D721Med (cell line): Measurements from ENCODE around the gene TOMM20.

Source experiments
- DNase-seq: peaks from one replicate; pipeline ENCODE4 v3.0.0; 2011; ENCODE audit warnings: low spot score; ENCODE audit not compliant: insufficient read length
- FAIRE-seq: peaks from 2 replicates; lab custom pipeline; 2011; peaks lifted over from hg19 to GRCh38; lab: Jason Lieb, UNC
- TF ChIP-seq, protein P1 (sequence below): IDR thresholded peaks from 2 replicates; pipeline ENCODE4 v1.5.1; 2012; ENCODE audit warnings: mild to moderate bottlenecking, control low read depth; ENCODE audit not compliant: insufficient read depth; ENCODE audit errors: missing control alignments

TOMM20 gene

DNA sequence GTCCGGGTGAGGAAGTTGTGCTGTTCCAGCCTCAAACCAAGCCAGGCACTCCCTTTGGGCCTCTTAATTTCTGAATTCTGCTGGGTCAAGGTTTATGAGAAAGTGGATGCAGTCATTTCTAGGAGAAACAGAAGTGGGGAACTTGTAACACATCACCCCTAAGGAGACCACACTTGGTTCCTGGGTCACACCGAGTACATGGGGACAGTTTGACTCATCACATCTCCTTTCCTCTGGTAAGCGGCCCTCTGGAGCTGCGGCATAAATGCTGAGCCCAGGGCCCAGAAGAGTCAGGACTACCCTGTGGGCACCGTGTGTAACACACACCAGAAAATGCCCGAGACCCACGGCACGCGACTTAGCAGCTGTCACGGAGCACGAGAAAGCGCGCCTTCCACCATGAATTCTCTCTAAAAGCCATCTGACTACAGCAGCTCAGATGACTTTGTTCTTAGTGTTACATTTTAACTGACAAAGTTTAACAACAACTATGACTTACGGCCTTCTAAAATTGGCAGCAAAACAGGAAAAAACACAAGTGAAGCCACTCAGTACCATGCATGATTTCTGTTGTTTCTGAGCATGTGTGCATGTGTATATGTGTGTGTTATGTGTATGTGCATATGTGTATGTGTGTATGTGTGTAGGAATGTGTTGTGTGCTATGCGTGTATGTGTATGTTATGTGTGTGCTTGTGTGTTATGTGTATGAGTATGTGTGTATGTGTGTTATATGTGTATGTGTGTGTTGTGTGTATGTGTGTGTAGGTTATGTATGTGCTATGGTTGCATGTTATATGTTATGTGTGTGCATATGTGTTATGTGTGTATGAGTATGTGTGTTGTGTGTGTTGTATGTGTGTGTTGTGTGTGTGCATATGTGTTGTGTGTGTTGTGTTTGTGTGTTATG is 50.8 kb downstream of the TOMM20 start:
- TF ChIP-seq, protein P1, sequence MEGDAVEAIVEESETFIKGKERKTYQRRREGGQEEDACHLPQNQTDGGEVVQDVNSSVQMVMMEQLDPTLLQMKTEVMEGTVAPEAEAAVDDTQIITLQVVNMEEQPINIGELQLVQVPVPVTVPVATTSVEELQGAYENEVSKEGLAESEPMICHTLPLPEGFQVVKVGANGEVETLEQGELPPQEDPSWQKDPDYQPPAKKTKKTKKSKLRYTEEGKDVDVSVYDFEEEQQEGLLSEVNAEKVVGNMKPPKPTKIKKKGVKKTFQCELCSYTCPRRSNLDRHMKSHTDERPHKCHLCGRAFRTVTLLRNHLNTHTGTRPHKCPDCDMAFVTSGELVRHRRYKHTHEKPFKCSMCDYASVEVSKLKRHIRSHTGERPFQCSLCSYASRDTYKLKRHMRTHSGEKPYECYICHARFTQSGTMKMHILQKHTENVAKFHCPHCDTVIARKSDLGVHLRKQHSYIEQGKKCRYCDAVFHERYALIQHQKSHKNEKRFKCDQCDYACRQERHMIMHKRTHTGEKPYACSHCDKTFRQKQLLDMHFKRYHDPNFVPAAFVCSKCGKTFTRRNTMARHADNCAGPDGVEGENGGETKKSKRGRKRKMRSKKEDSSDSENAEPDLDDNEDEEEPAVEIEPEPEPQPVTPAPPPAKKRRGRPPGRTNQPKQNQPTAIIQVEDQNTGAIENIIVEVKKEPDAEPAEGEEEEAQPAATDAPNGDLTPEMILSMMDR, result no peak
- FAIRE-seq, result no peak
- no peak for DNase-seq

DNA sequence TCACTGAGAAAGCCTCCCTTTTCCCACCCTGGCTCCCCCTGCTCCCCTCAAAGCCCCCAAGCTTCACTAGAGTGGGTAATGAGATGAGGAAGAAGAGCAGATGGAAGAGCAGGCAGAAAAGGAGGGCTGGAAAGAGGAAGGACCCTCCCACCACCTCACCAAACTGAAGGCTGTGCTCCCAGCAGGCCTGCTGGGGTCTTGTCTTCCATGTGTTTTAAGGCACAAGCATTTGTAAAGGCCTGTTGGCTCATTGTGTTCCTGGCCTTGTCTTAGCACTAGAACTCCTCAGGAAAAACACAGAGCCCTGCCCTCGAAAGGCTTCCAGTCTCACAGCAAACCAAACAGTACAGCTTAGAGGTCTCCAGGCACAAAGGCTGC is 51.5 kb downstream of the TOMM20 start:
- DNase-seq (no peak), FAIRE-seq (no peak)
- TF ChIP-seq, protein P1, result no peak

DNA sequence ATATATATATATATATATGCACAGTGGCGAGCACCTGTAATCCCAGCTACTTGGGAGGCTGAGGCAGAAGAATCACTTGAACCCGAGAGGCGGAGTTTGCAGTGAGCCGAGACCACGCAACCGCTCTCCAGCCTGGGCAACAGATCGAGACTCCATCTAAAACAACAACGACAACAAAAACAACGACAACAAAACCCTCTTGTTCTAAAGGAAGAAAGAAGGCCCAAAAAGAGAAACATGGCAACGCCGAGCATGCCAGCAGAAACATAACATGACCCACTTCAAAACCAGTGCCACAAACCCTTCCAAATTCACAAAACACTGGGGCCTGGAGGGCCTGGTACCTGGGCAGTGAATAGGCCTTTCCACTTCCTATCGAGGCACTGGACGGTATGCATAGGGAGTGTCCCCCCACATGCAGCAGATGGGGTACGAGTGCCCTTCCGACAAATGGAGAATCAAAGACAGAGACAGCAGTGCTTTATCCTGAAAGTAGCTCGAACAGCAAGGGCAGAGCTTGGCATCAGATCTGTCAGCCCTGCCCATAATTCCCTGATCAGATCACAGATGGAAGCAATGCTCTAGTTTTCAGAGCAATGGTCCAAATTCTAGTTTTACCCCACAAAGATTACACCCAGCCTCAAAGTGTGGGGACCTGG is 52.0 kb downstream of the TOMM20 start:
- TF ChIP-seq, protein P1, result no peak
- FAIRE-seq (no peak), DNase-seq (no peak)

DNA sequence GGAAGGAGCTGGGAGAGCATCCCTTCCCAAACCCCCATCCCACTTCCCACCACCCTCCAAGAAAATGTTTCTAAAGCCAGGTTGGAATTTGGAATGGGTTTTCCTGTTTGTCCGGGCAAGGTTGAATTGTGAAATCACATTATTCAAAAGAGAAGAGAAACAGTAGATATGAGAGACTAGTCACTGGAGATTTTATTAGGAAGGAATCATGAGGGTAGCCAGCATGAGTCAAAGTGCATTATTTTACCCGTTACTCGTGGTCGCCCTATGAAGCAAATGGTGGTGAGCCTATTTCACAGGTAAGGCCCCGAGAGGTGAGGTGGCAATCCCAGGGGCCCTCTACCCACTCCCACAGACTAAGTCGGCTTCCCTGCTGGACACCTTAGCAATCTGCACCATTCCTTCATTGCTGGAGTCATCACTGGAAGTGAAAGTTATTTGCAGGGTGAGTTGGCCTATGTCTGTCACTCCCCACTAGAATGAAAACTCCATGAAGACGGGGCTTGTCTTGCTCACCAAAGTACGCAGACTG is 52.8 kb downstream of the TOMM20 start:
- TF ChIP-seq, protein P1, result no peak
- FAIRE-seq, result no peak
- no peak for DNase-seq

GRCh38 chr1:235075048-235075776 is 53.4 kb downstream of the TOMM20 start:
- DNase-seq, result no peak
- FAIRE-seq, result no peak
- TF ChIP-seq, protein P1, result no peak

- FAIRE-seq, result no peak
- TF ChIP-seq, protein P1, result no peak
- DNase-seq, result no peak
Measured at GRCh38 chr1:235074523-235075047, 54.1 kb downstream of the TOMM20 start.
